ENCODE measurements around the gene TTPAL. TPM values are rescaled to one million over a fixed set of nuclear protein-coding genes. Genes with fewer than 3 reads are reported as not detected.

TTPAL gene
- total RNA-seq, 1 experiment from 2014 or later = 21.1 TPM

- H4K20me1 ChIP-seq (ENCODE audit: control insufficient read depth, insufficient read depth, insufficient read length) = no peaks in the 10 kb centered on the region
- no peak overlapping the region for H3K4ac ChIP-seq (ENCODE audit: low read depth, low read length)
- no peaks in the 10 kb centered on the region for H3K9me3 Mint-ChIP-seq
- no peak for TF ChIP-seq CTCF (conservative IDR thresholded peaks at IDR 0.05)
- H4K91ac ChIP-seq (ENCODE audit: insufficient read length, low read depth, low read length) = no peak overlapping the region
- H3K27me3 ChIP-seq (ENCODE audit: insufficient read depth, low read length) = no peaks in the 10 kb centered on the region
- H3K4me3 Mint-ChIP-seq = no peak overlapping the region
- no peak overlapping the region for H2BK20ac ChIP-seq (ENCODE audit: low read depth, low read length, poor library complexity, severe bottlenecking)
- no peak overlapping the region; a peak in 1 of 7 replicates for H3K27ac Mint-ChIP-seq
- DNase-seq = no peak
- no peak overlapping the region for H3K18ac ChIP-seq (ENCODE audit: insufficient read length, low read depth, low read length)
- H3K27me3 Mint-ChIP-seq (ENCODE audit: low read depth) = no peaks in the 10 kb centered on the region
- H2BK12ac ChIP-seq (ENCODE audit: insufficient read length, low read depth, low read length) = no peak overlapping the region
- H2BK5ac ChIP-seq (ENCODE audit: insufficient read length, low read length) = no peak overlapping the region
- peaks cover 2 to 62% (median 46%) of the 10 kb centered on the region in 3 experiments; a peak in 4 of 7 replicates for H3K36me3 Mint-ChIP-seq (ENCODE audit: insufficient read depth in 1 of 3, low read depth in 3 of 3)
- H2AK5ac ChIP-seq (ENCODE audit: insufficient read length, low read length) = no peak overlapping the region
- no peak overlapping the region for H3K14ac ChIP-seq (ENCODE audit: insufficient read depth, low read length)
- H3K9ac ChIP-seq (ENCODE audit: extremely low read depth, insufficient read length, low read length) = no peak overlapping the region
- no peak overlapping the region for H3T11ph ChIP-seq (ENCODE audit: low read length)
- no peak overlapping the region for H3K23ac ChIP-seq (ENCODE audit: insufficient read length, low read depth, low read length)
- no peaks in the 10 kb centered on the region for H3K79me1 ChIP-seq (ENCODE audit: insufficient read depth, low read depth, low read length, poor library complexity, severe bottlenecking)
- no peak overlapping the region for H2BK120ac ChIP-seq (ENCODE audit: low read depth, low read length, poor library complexity, severe bottlenecking)
- no peaks in the 10 kb centered on the region for H3K79me2 ChIP-seq (ENCODE audit: insufficient read depth, low read length)
- no peaks in the 10 kb centered on the region for H3K23me2 ChIP-seq (ENCODE audit: insufficient read length, low read depth, low read length, poor library complexity, severe bottlenecking)
- no CpG with 5 or more reads among the region's 3 CpGs for WGBS (ENCODE audit: extremely low coverage, insufficient read length, low lambda C conversion rate)
- H3K4me1 ChIP-seq (ENCODE audit: insufficient read depth, low read length) = no peaks in the 10 kb centered on the region
- H4K5ac ChIP-seq (ENCODE audit: insufficient read length, low read depth, low read length) = no peak overlapping the region
- H2BK15ac ChIP-seq (ENCODE audit: low read depth, low read length) = no peak overlapping the region
- no peaks in the 10 kb centered on the region for H3K9me3 ChIP-seq (ENCODE audit: control insufficient read depth, low read depth, low read length)
- no peak overlapping the region for H3K56ac ChIP-seq (ENCODE audit: insufficient read length, low read depth, low read length)
- H3K4me2 ChIP-seq (ENCODE audit: insufficient read depth, insufficient read length, low read length) = no peak overlapping the region
- H4K8ac ChIP-seq (replicated peaks; ENCODE audit: insufficient read length, low read depth, low read length) = no peak overlapping the region
- no peaks in the 10 kb centered on the region for H3K4me1 Mint-ChIP-seq
- no peak overlapping the region for H2AFZ ChIP-seq (ENCODE audit: low read length)
- no peak overlapping the region for H3K27ac ChIP-seq (ENCODE audit: insufficient read length, low read depth, low read length)
These were observed 24.5 kb downstream of the TTPAL start for GRCh38 chr20:44500221-44500620.

Data from H9 (cell line).